Liver (tissue), 3 donors: ENCODE measurements around the gene RBPJ.

ENCODE experiments used
- ATF3 ChIP-seq: IDR thresholded peaks from 2 replicates; pipeline ENCODE4 v1.6.1; 2016; ENCODE audit warnings: antibody characterized with exemption
- CTCF ChIP-seq: fragments of 150-350 bp; IDR thresholded peaks from 2 replicates; pipeline ENCODE4 v1.5.1; 2017; ENCODE audit warnings: improper control_type of control experiment, low read depth, low read length; ENCODE audit not compliant: missing input control
- GABPA ChIP-seq, 2 donors: IDR thresholded peaks in 1 of 2; conservative IDR thresholded peaks in 1 of 2; 2 replicates each; pipeline ENCODE4 v1.6.1; 2016; ENCODE audit warnings: antibody characterized with exemption in 2 of 2, mild to moderate bottlenecking in 1 of 2, moderate library complexity in 1 of 2
- JUND ChIP-seq, 2 donors: IDR thresholded peaks; 2 replicates each; pipeline ENCODE4 v1.6.1; 2016; ENCODE audit warnings: antibody characterized with exemption in 2 of 2
- REST ChIP-seq: IDR thresholded peaks from 2 replicates; pipeline ENCODE4 v1.6.1; 2016; ENCODE audit warnings: antibody characterized with exemption, mild to moderate bottlenecking
- SP1 ChIP-seq: IDR thresholded peaks from 2 replicates; pipeline ENCODE4 v1.6.1; 2018; ENCODE audit warnings: antibody characterized with exemption, mild to moderate bottlenecking
- TAF1 ChIP-seq: conservative IDR thresholded peaks from 2 replicates; pipeline ENCODE4 v1.6.1; 2016; ENCODE audit warnings: antibody characterized with exemption, mild to moderate bottlenecking
- YY1 ChIP-seq: IDR thresholded peaks from 2 replicates; pipeline ENCODE4 v1.6.1; 2016; ENCODE audit warnings: antibody characterized with exemption, mild to moderate bottlenecking
- ZBTB33 ChIP-seq: IDR thresholded peaks from 2 replicates; pipeline ENCODE4 v1.6.1; 2016; ENCODE audit warnings: antibody characterized with exemption
- donor health status: healthy.
- donor health status: healthy.

GRCh38 chr4:26420438-26420837 is 99.6 kb downstream of the RBPJ start:
- TF ChIP-seq GABPA (IDR thresholded peaks at IDR 0.05 in 1 of 2, conservative IDR thresholded peaks at IDR 0.05 in 1 of 2) = no peak
- TF ChIP-seq YY1 = no peak
- no peak for TF ChIP-seq SP1
- no peak for TF ChIP-seq CTCF
- no peak for TF ChIP-seq TAF1
- TF ChIP-seq ATF3 = no peak
- TF ChIP-seq REST = no peak
- TF ChIP-seq JUND (IDR thresholded peaks at IDR 0.05) = no peak
- no peak for TF ChIP-seq ZBTB33
